ENCODE measurements around the gene GJB2. TPM values are rescaled to one million over a fixed set of nuclear protein-coding genes. Genes with fewer than 3 reads are reported as not detected.

Gene GJB2
- total RNA-seq, 1 donor from 2014 or later = 4.6 TPM

DNA sequence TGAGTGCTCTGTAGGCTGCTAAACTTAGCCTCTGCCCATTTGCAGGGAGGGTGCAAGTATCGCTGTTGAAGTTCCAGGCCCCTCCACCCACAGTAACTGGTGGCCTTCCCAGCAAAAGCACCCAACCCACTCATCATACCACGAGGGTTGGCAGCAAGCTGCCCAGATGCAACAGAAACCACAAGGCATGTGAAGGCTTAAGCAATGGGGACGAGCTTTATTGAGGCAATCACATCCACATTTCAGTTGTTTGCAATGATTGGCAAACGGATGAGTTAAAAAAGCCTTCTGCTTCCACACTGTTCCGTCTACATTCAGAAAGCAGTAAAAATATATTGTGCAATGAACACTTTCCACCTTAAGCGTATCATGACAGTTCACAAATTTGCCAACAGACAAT lies 29.0 kb upstream of the GJB2 start:
- H3K79me2 ChIP-seq (ENCODE audit: insufficient read depth, low read length) = no peaks in the 10 kb centered on the region
- DNase-seq (ENCODE audit: low read depth) (no peak), FAIRE-seq (no peak)
- H4K20me1 ChIP-seq (ENCODE audit: insufficient read depth, low read length) = no peaks in the 10 kb centered on the region
- Mint-ChIP-seq H3K27ac (ENCODE audit: unreplicated experiment) (no peak overlapping the region), H3K4me1 (ENCODE audit: low read depth, unreplicated experiment) (no peaks in the 10 kb centered on the region), H3K36me3 (ENCODE audit: low read depth, unreplicated experiment) (no peaks in the 10 kb centered on the region), H3K4me3 (ENCODE audit: unreplicated experiment) (no peak overlapping the region), H3K27me3 (ENCODE audit: low read depth, unreplicated experiment) (peaks cover 37% of the 10 kb centered on the region), H3K9me3 (ENCODE audit: unreplicated experiment) (peaks cover 1% of the 10 kb centered on the region)
- H3K4me1 ChIP-seq (ENCODE audit: insufficient read depth, low read length) = no peaks in the 10 kb centered on the region
- no peaks in the 10 kb centered on the region for H3K36me3 ChIP-seq (ENCODE audit: insufficient read depth, low read length)
- no peak overlapping the region for H2AFZ ChIP-seq (ENCODE audit: low read depth, low read length)
- no peak overlapping the region for H3K27ac ChIP-seq (ENCODE audit: low read depth, low read length)
- no peak for TF ChIP-seq EZH2 (IDR thresholded peaks at IDR 0.05; ENCODE audit: insufficient read depth, low read length)
- TF ChIP-seq, protein P1, sequence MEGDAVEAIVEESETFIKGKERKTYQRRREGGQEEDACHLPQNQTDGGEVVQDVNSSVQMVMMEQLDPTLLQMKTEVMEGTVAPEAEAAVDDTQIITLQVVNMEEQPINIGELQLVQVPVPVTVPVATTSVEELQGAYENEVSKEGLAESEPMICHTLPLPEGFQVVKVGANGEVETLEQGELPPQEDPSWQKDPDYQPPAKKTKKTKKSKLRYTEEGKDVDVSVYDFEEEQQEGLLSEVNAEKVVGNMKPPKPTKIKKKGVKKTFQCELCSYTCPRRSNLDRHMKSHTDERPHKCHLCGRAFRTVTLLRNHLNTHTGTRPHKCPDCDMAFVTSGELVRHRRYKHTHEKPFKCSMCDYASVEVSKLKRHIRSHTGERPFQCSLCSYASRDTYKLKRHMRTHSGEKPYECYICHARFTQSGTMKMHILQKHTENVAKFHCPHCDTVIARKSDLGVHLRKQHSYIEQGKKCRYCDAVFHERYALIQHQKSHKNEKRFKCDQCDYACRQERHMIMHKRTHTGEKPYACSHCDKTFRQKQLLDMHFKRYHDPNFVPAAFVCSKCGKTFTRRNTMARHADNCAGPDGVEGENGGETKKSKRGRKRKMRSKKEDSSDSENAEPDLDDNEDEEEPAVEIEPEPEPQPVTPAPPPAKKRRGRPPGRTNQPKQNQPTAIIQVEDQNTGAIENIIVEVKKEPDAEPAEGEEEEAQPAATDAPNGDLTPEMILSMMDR (IDR thresholded peaks at IDR 0.05; ENCODE audit: insufficient read depth, low read depth, low read length) = no peak
- peaks cover 15% of the 10 kb centered on the region for H3K27me3 ChIP-seq (ENCODE audit: insufficient read depth, low read length)
- no peaks in the 10 kb centered on the region for H3K9me3 ChIP-seq (ENCODE audit: insufficient read depth, low read depth, low read length)
- H3K4me3 ChIP-seq (ENCODE audit: insufficient read depth, low read depth, low read length) = no peak overlapping the region
- no peak overlapping the region for H3K4me2 ChIP-seq (ENCODE audit: low read length)
- no peak overlapping the region for H3K9ac ChIP-seq (ENCODE audit: low read length)

DNA sequence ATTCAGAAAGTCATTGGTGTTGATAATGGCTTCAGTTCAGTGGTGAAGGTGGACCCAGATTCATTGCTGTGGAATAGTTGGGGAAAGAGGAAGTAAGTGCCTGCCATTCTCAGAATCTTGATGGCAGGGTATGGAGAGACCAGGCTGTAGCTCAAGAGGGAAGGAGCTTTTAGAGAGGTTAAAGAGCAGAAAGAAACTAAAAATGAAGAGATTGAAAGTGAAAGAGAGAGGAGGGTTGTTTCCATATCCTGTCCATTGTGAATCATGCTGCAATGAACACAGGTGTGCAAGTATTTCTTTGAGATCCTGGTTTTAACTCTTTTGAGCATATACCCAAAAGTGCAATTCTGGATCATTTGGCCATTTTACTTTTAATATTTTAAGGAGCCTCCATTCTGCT lies 26.8 kb upstream of the GJB2 start:
- H3K9ac ChIP-seq (ENCODE audit: low read length) = no peak overlapping the region
- H3K27ac ChIP-seq (ENCODE audit: low read depth, low read length) = no peak overlapping the region
- H3K4me2 ChIP-seq (ENCODE audit: low read length) = no peak overlapping the region
- no peak overlapping the region for H3K4me3 ChIP-seq (ENCODE audit: insufficient read depth, low read depth, low read length)
- Mint-ChIP-seq H3K27me3 (ENCODE audit: low read depth, unreplicated experiment) (peaks cover 19% of the 10 kb centered on the region), H3K36me3 (ENCODE audit: low read depth, unreplicated experiment) (no peaks in the 10 kb centered on the region), H3K9me3 (ENCODE audit: unreplicated experiment) (peaks cover 1% of the 10 kb centered on the region), H3K27ac (ENCODE audit: unreplicated experiment) (no peak overlapping the region), H3K4me1 (ENCODE audit: low read depth, unreplicated experiment) (no peaks in the 10 kb centered on the region), H3K4me3 (ENCODE audit: unreplicated experiment) (no peak overlapping the region)
- no peaks in the 10 kb centered on the region for H4K20me1 ChIP-seq (ENCODE audit: insufficient read depth, low read length)
- no peaks in the 10 kb centered on the region for H3K9me3 ChIP-seq (ENCODE audit: insufficient read depth, low read depth, low read length)
- TF ChIP-seq EZH2 (IDR thresholded peaks at IDR 0.05; ENCODE audit: insufficient read depth, low read length) = no peak
- TF ChIP-seq, protein P1 (IDR thresholded peaks at IDR 0.05; ENCODE audit: insufficient read depth, low read depth, low read length) = no peak
- no peaks in the 10 kb centered on the region for H3K4me1 ChIP-seq (ENCODE audit: insufficient read depth, low read length)
- no peaks in the 10 kb centered on the region for H3K36me3 ChIP-seq (ENCODE audit: insufficient read depth, low read length)
- H3K79me2 ChIP-seq (ENCODE audit: insufficient read depth, low read length) = no peaks in the 10 kb centered on the region
- DNase-seq (ENCODE audit: low read depth) (no peak), FAIRE-seq (no peak)
- H2AFZ ChIP-seq (ENCODE audit: low read depth, low read length) = no peak overlapping the region
- H3K27me3 ChIP-seq (ENCODE audit: insufficient read depth, low read length) = peaks cover 13% of the 10 kb centered on the region

DNA sequence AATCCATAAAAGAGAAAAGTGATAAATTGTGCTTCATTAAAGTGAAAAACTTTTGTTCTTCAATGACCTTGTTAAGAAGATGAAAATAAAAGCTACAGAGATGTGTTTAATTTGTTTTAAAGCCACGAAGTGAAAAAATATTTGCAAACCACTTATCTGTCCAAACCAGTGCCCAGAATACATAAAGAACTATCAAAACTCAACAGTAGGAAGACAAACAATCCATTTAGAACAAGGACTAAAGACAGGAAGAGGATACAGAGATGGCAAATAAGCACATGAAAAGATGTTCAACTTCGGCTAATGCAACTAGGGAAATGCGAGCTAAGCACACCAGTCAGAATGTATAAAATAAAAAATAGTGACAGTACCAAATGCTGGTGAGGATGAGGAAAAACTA lies 24.4 kb upstream of the GJB2 start:
- Histone ChIP-seq H3K4me2 (ENCODE audit: low read length) (no peak overlapping the region), H3K9ac (ENCODE audit: low read length) (no peak overlapping the region), H3K27me3 (ENCODE audit: insufficient read depth, low read length) (peaks cover 23% of the 10 kb centered on the region), H4K20me1 (ENCODE audit: insufficient read depth, low read length) (no peaks in the 10 kb centered on the region), H3K27ac (ENCODE audit: low read depth, low read length) (no peak overlapping the region), H3K4me1 (ENCODE audit: insufficient read depth, low read length) (no peaks in the 10 kb centered on the region), H2AFZ (ENCODE audit: low read depth, low read length) (no peak overlapping the region), H3K36me3 (ENCODE audit: insufficient read depth, low read length) (no peaks in the 10 kb centered on the region), H3K4me3 (ENCODE audit: insufficient read depth, low read depth, low read length) (no peak overlapping the region), H3K9me3 (ENCODE audit: insufficient read depth, low read depth, low read length) (no peaks in the 10 kb centered on the region), H3K79me2 (ENCODE audit: insufficient read depth, low read length) (no peaks in the 10 kb centered on the region)
- no peak overlapping the region for H3K27ac Mint-ChIP-seq (ENCODE audit: unreplicated experiment)
- FAIRE-seq (no peak), DNase-seq (ENCODE audit: low read depth) (no peak)
- no peaks in the 10 kb centered on the region for H3K36me3 Mint-ChIP-seq (ENCODE audit: low read depth, unreplicated experiment)
- H3K4me1 Mint-ChIP-seq (ENCODE audit: low read depth, unreplicated experiment) = no peaks in the 10 kb centered on the region
- H3K9me3 Mint-ChIP-seq (ENCODE audit: unreplicated experiment) = peaks cover 5% of the 10 kb centered on the region
- peaks cover 10% of the 10 kb centered on the region for H3K27me3 Mint-ChIP-seq (ENCODE audit: low read depth, unreplicated experiment)
- TF ChIP-seq, protein P1 (IDR thresholded peaks at IDR 0.05; ENCODE audit: insufficient read depth, low read depth, low read length) = no peak
- TF ChIP-seq EZH2 (IDR thresholded peaks at IDR 0.05; ENCODE audit: insufficient read depth, low read length) = no peak
- no peak overlapping the region for H3K4me3 Mint-ChIP-seq (ENCODE audit: unreplicated experiment)
